ENCODE results near the gene TNFAIP2.

The TNFAIP2 gene

DNA sequence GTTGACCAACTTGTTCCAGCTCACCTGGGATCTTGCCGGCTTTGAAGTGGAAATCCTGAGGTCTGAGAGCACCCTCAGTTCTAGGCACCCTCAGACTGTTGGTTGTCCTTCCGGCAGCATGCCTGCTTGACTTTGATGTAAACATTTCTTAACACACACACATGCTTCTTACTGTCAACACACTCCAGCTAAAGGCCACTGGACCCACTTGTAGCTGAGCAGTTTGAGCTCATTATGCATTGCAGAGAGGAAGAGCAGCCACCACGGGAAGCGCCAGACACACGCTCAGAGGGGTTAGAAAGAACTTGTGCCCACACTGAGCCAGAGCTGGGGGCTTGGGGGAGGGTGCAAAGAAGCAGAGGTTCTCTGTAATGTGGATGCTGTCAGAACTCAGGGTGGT is 55.8 kb downstream of the TNFAIP2 start:
- H3K9ac ChIP-seq: no peak overlapping the region

DNA sequence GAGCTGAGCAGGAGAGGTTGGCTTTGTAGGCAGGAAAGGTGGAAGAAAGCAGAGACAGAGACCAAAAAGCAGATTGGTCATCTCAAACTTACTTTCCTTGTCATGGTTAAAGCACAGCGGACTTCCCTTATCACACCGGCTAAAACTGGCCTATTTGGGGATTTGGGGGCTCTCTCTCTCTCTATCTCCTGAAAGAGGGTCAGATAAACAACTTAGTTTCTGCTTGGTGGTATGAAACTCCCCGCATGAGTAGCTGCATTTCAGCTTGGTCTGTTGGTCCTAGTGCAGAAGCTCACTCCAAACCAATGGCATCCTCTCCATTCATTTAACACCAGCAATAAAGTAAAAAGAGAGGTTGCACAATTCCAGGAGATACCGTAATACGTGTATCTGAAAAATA is 57.1 kb downstream of the TNFAIP2 start:
- no peaks in the 10 kb centered on the region for H3K79me2 ChIP-seq (ENCODE audit: insufficient read depth, low read depth)
- no peak overlapping the region for H2AFZ ChIP-seq (ENCODE audit: low read depth)
- H4K20me1 ChIP-seq (ENCODE audit: insufficient read depth): no peaks in the 10 kb centered on the region
- no peaks in the 10 kb centered on the region for H3K4me1 ChIP-seq (ENCODE audit: low read depth, poor library complexity, severe bottlenecking)
- H3K4me3 ChIP-seq (IDR thresholded peaks at IDR 0.05; ENCODE audit: insufficient read depth, low read depth, low read length): no peak overlapping the region
- no peak for TF ChIP-seq CTCF (conservative IDR thresholded peaks at IDR 0.05; ENCODE audit: low read depth, low read length)
- no peak overlapping the region for H3K27ac ChIP-seq
- no peaks in the 10 kb centered on the region for H3K36me3 ChIP-seq (ENCODE audit: insufficient read depth)
- H3K27me3 ChIP-seq (ENCODE audit: insufficient read depth, low read depth): no peaks in the 10 kb centered on the region
- H3K9ac ChIP-seq: no peak overlapping the region
- H3K4me2 ChIP-seq: no peak overlapping the region

More for the DNA sequence above, 55.8 kb downstream of the TNFAIP2 start:
- no peak overlapping the region for H2AFZ ChIP-seq (ENCODE audit: low read depth)
- no peaks in the 10 kb centered on the region for H3K79me2 ChIP-seq (ENCODE audit: insufficient read depth, low read depth)
- no peak overlapping the region for H3K27ac ChIP-seq
- TF ChIP-seq CTCF (conservative IDR thresholded peaks at IDR 0.05; ENCODE audit: low read depth, low read length): no peak
- no peaks in the 10 kb centered on the region for H4K20me1 ChIP-seq (ENCODE audit: insufficient read depth)
- no peak overlapping the region for H3K4me2 ChIP-seq
- H3K4me1 ChIP-seq (ENCODE audit: low read depth, poor library complexity, severe bottlenecking): no peaks in the 10 kb centered on the region
- H3K36me3 ChIP-seq (ENCODE audit: insufficient read depth): no peaks in the 10 kb centered on the region
- no peak overlapping the region for H3K4me3 ChIP-seq (IDR thresholded peaks at IDR 0.05; ENCODE audit: insufficient read depth, low read depth, low read length)
- no peaks in the 10 kb centered on the region for H3K27me3 ChIP-seq (ENCODE audit: insufficient read depth, low read depth)

DNA sequence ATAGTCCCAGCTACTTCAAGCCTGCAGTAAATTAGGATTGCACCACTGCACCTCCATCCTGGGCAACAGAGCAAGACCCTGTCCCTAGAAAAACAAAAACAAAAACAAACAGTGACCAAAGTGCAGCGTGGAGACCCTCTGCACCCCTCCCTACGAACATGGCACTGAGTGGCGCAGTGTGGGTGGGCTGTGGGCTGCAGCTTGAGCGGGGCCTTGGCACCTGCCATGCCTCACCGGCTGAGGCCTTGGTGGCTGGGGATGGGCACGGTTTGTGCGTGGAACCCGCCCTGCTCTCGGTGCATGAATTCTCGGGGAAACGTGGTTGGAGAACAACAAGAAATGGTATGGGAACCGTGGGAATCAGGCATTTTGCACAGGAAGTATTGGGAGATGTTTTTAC is 60.8 kb downstream of the TNFAIP2 start:
- TF ChIP-seq CTCF (conservative IDR thresholded peaks at IDR 0.05; ENCODE audit: low read depth, low read length): no peak
- H3K9ac ChIP-seq: no peak overlapping the region
- H4K20me1 ChIP-seq (ENCODE audit: insufficient read depth): no peaks in the 10 kb centered on the region
- no peaks in the 10 kb centered on the region for H3K36me3 ChIP-seq (ENCODE audit: insufficient read depth)
- H3K27me3 ChIP-seq (ENCODE audit: insufficient read depth, low read depth): no peaks in the 10 kb centered on the region
- no peak overlapping the region for H3K27ac ChIP-seq
- H3K4me3 ChIP-seq (IDR thresholded peaks at IDR 0.05; ENCODE audit: insufficient read depth, low read depth, low read length): no peak overlapping the region
- no peaks in the 10 kb centered on the region for H3K79me2 ChIP-seq (ENCODE audit: insufficient read depth, low read depth)
- no peak overlapping the region for H3K4me2 ChIP-seq
- peaks cover 5% of the 10 kb centered on the region for H3K4me1 ChIP-seq (ENCODE audit: low read depth, poor library complexity, severe bottlenecking)
- no peak overlapping the region for H2AFZ ChIP-seq (ENCODE audit: low read depth)

- peaks cover 5% of the 10 kb centered on the region for H3K4me1 ChIP-seq (ENCODE audit: low read depth, poor library complexity, severe bottlenecking)
- peak; percentile 73 for TF ChIP-seq CTCF (conservative IDR thresholded peaks at IDR 0.05; ENCODE audit: low read depth, low read length)
- H3K27ac ChIP-seq: no peak overlapping the region
- no peaks in the 10 kb centered on the region for H3K36me3 ChIP-seq (ENCODE audit: insufficient read depth)
- H2AFZ ChIP-seq (ENCODE audit: low read depth): no peak overlapping the region
- no peaks in the 10 kb centered on the region for H3K27me3 ChIP-seq (ENCODE audit: insufficient read depth, low read depth)
- no peaks in the 10 kb centered on the region for H4K20me1 ChIP-seq (ENCODE audit: insufficient read depth)
- H3K4me3 ChIP-seq (IDR thresholded peaks at IDR 0.05; ENCODE audit: insufficient read depth, low read depth, low read length): no peak overlapping the region
- no peak overlapping the region for H3K9ac ChIP-seq
- H3K4me2 ChIP-seq: no peak overlapping the region
- H3K79me2 ChIP-seq (ENCODE audit: insufficient read depth, low read depth): no peaks in the 10 kb centered on the region
Observed at GRCh38 chr14:103185051-103186029, 62.1 kb downstream of the TNFAIP2 start.

All from KMS-11 (cell line).